Measurements from ENCODE around the gene MR1. TPM values are rescaled to one million over a fixed set of nuclear protein-coding genes. Genes with fewer than 3 reads are reported as not detected.

Gene MR1
- total RNA-seq, 1 experiment from 2014 or later = 18.6 TPM

- no peak overlapping the region for H3K4me3 ChIP-seq
Observed at GRCh38 chr1:181095260-181095659, 61.5 kb downstream of the MR1 start.

GRCh38 chr1:181095763-181096184, 62.0 kb downstream of the MR1 start:
- H3K9me3 ChIP-seq (replicated peaks) = no peaks in the 10 kb centered on the region
- peaks cover 91% of the 10 kb centered on the region for H3K4me1 ChIP-seq (replicated peaks)
- H3K27me3 ChIP-seq (replicated peaks) = no peaks in the 10 kb centered on the region
- H3K27ac ChIP-seq = 0 out of 2 replicates have a peak overlapping the region, but pooled peaks have one; percentile 7
- no peak overlapping the region for H3K4me3 ChIP-seq
- peaks cover 49% of the 10 kb centered on the region for H3K36me3 ChIP-seq
- no peak for DNase-seq (ENCODE audit: low read depth in 1 of 2, low spot score in 2 of 2)

More at GRCh38 chr1:181095260-181095659, 61.5 kb downstream of the MR1 start:
- H3K4me1 ChIP-seq (replicated peaks) = peaks cover 86% of the 10 kb centered on the region
- peaks cover 54% of the 10 kb centered on the region for H3K36me3 ChIP-seq
- H3K27ac ChIP-seq = no peak overlapping the region
- DNase-seq (ENCODE audit: low read depth in 1 of 2, low spot score in 2 of 2) = no peak
- no peaks in the 10 kb centered on the region for H3K27me3 ChIP-seq (replicated peaks)
- no peaks in the 10 kb centered on the region for H3K9me3 ChIP-seq (replicated peaks)

DNA sequence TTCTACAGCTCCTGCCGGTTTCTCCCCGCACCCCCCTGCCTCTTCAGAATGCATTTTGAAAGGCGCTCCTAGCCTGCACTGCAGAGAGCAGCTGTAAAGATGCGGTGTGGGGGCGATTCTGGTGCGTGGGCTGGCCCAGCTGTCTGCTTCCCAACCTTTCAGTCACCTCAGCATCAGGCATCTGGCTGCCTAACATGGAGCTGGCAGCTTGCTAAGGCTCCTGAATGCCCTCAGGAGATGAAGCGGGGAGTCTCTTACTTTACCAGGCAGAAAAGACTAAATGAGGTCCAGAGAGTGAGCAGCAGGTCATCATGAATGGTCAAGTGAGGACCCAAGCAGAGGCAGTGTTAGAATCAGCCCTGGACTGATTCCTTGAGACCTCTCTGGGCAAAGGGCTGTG, 63.5 kb downstream of the MR1 start:
- H3K4me3 ChIP-seq = no peak overlapping the region
- no peaks in the 10 kb centered on the region for H3K27me3 ChIP-seq (replicated peaks)
- no peaks in the 10 kb centered on the region for H3K9me3 ChIP-seq (replicated peaks)
- no peak overlapping the region for H3K27ac ChIP-seq
- H3K4me1 ChIP-seq (replicated peaks) = peaks cover 96% of the 10 kb centered on the region
- DNase-seq (ENCODE audit: low read depth in 1 of 2, low spot score in 2 of 2) = peak in 1 of 2 experiments; percentile 36
- peaks cover 34% of the 10 kb centered on the region for H3K36me3 ChIP-seq

- Histone ChIP-seq H3K4me3 (no peak overlapping the region), H3K27ac (peak overlapping the region; percentile 75), H3K4me1 (replicated peaks) (peaks cover 92% of the 10 kb centered on the region), H3K9me3 (replicated peaks) (no peaks in the 10 kb centered on the region), H3K27me3 (replicated peaks) (no peaks in the 10 kb centered on the region), H3K36me3 (peaks cover 13% of the 10 kb centered on the region; the same call in 1 of the 2 replicates)
- DNase-seq (ENCODE audit: low read depth in 1 of 2, low spot score in 2 of 2) = no peak
Observed at GRCh38 chr1:181099152-181100014, 65.6 kb downstream of the MR1 start.

DNA sequence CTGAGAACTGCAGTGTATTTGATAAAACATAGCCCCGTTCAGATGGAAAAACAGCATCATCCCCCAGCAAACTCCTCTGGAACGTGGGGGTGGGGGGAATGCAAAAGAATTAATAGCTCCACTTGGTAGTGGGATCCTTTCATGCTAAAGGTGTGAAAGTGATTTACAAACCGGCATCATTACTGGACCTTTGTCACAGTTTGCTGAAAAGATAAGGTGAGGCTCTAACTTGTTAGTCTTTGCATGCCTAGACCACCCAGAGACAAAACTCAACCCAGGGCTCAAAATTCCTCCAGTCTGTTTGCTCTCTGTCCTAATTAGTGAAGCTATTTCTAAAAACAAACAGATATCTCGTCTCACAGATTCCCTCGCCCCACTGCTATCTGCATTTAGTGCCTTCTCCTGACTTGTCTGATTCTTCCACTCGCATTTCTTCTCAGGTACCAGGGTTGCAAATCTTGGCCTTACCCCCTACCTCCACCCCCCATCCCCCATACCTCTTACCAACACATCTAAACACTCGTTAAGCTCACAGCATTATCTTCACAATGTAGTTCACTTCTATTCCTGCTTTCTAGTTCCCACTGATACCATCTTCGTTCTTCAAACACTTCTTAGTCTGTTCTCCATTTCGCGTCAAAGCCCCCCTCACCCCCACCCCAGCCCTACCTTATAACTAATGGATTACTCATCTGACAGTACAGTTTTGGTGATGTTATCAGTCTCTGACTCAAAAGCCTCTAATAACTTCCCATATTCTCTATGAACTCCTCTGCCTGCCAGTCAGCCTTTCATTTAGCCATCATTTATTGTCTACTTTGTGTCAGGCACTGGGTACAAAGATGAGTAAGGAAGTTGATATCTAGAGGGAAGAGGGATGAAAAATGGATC, 66.5 kb downstream of the MR1 start:
- H3K27ac ChIP-seq = peak overlapping the region; percentile 75
- DNase-seq (ENCODE audit: low read depth in 1 of 2, low spot score in 2 of 2) = peak; percentile 52 to 73
- H3K27me3 ChIP-seq (replicated peaks) = no peaks in the 10 kb centered on the region
- H3K9me3 ChIP-seq (replicated peaks) = no peaks in the 10 kb centered on the region
- H3K4me1 ChIP-seq (replicated peaks) = peaks cover 90% of the 10 kb centered on the region
- H3K36me3 ChIP-seq = peaks cover 5% of the 10 kb centered on the region; the same call in 1 of the 2 replicates
- no peak overlapping the region for H3K4me3 ChIP-seq

GRCh38 chr1:181100934-181101333, 67.2 kb downstream of the MR1 start:
- Histone ChIP-seq H3K4me3 (no peak overlapping the region), H3K27ac (peak overlapping the region; percentile 75), H3K4me1 (replicated peaks) (peaks cover 89% of the 10 kb centered on the region), H3K36me3 (no peaks in the 10 kb centered on the region), H3K27me3 (replicated peaks) (no peaks in the 10 kb centered on the region), H3K9me3 (replicated peaks) (no peaks in the 10 kb centered on the region)
- DNase-seq (ENCODE audit: low read depth in 1 of 2, low spot score in 2 of 2) = no peak

GRCh38 chr1:181101581-181102226, 67.9 kb downstream of the MR1 start:
- no peaks in the 10 kb centered on the region for H3K9me3 ChIP-seq (replicated peaks)
- H3K4me3 ChIP-seq = no peak overlapping the region
- peaks cover 83% of the 10 kb centered on the region for H3K4me1 ChIP-seq (replicated peaks)

GRCh38 chr1:181102841-181103240, 69.1 kb downstream of the MR1 start:
- no peaks in the 10 kb centered on the region for H3K27me3 ChIP-seq (replicated peaks)
- H3K36me3 ChIP-seq = no peaks in the 10 kb centered on the region
- no peaks in the 10 kb centered on the region for H3K9me3 ChIP-seq (replicated peaks)
- H3K4me1 ChIP-seq (replicated peaks) = peaks cover 71% of the 10 kb centered on the region
- H3K4me3 ChIP-seq = no peak overlapping the region
- no peak for DNase-seq (ENCODE audit: low read depth in 1 of 2, low spot score in 2 of 2)
- no peak overlapping the region for H3K27ac ChIP-seq

More at GRCh38 chr1:181101581-181102226, 67.9 kb downstream of the MR1 start:
- H3K27me3 ChIP-seq (replicated peaks) = no peaks in the 10 kb centered on the region
- H3K36me3 ChIP-seq = no peaks in the 10 kb centered on the region
- peak overlapping the region; percentile 75 for H3K27ac ChIP-seq
- DNase-seq (ENCODE audit: low read depth in 1 of 2, low spot score in 2 of 2) = peak; percentile 68 to 73

DNA sequence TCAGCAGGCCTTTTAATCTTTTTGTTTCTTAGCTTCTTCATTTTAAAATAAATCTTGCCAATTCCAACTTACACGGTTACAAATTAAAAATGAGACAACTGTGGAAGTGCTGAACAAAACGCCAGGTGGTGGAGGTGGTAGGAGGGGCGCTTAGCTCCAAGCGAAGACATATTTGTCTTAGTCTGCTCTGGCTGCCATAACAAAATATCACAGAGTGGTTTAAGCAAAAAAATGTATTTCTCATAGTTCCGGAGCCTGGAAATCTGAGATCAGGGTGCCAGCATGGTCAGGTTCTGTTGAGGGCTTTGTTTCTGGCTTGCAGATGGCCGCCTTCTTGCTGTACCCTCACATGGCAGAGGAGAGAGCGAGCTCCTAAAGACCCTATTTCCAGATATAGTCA, 69.6 kb downstream of the MR1 start:
- Histone ChIP-seq H3K36me3 (no peaks in the 10 kb centered on the region), H3K27ac (no peak overlapping the region), H3K9me3 (replicated peaks) (no peaks in the 10 kb centered on the region), H3K4me1 (replicated peaks) (peaks cover 66% of the 10 kb centered on the region), H3K4me3 (no peak overlapping the region), H3K27me3 (replicated peaks) (no peaks in the 10 kb centered on the region)
- no peak for DNase-seq (ENCODE audit: low read depth in 1 of 2, low spot score in 2 of 2)

- peaks cover 60% of the 10 kb centered on the region for H3K4me1 ChIP-seq (replicated peaks)
- peak overlapping the region; percentile 71 for H3K27ac ChIP-seq
- no peaks in the 10 kb centered on the region for H3K36me3 ChIP-seq
- no peak for DNase-seq (ENCODE audit: low read depth in 1 of 2, low spot score in 2 of 2)
- H3K27me3 ChIP-seq (replicated peaks) = no peaks in the 10 kb centered on the region
- H3K9me3 ChIP-seq (replicated peaks) = no peaks in the 10 kb centered on the region
- peak overlapping the region; percentile 53 for H3K4me3 ChIP-seq
Observed at GRCh38 chr1:181104042-181104789, 70.4 kb downstream of the MR1 start.

DNA sequence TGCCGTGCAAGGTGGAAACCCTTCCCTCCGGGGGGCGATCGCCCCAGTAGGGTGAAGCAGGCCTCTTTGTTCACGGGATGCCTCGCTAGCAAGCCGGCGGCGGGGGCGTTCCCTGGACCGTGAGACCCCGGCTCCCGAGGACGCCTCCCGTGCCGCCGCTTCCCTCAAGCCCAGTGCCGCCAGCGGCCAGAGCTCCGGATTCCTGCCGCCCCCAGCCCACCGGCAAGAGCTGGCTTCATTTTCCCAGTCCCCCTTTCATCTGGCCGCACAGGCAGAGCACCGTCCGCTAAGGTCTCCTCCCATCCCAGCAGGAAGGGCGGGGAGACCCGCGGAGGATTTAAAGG, 71.0 kb downstream of the MR1 start:
- no peaks in the 10 kb centered on the region for H3K9me3 ChIP-seq (replicated peaks)
- no peaks in the 10 kb centered on the region for H3K36me3 ChIP-seq
- H3K4me1 ChIP-seq (replicated peaks) = peaks cover 55% of the 10 kb centered on the region
- H3K27me3 ChIP-seq (replicated peaks) = no peaks in the 10 kb centered on the region
- peak overlapping the region; percentile 71 for H3K27ac ChIP-seq
- peak in 1 of 2 experiments; percentile 64 for DNase-seq (ENCODE audit: low read depth in 1 of 2, low spot score in 2 of 2)
- peak overlapping the region; percentile 53 for H3K4me3 ChIP-seq

DNA sequence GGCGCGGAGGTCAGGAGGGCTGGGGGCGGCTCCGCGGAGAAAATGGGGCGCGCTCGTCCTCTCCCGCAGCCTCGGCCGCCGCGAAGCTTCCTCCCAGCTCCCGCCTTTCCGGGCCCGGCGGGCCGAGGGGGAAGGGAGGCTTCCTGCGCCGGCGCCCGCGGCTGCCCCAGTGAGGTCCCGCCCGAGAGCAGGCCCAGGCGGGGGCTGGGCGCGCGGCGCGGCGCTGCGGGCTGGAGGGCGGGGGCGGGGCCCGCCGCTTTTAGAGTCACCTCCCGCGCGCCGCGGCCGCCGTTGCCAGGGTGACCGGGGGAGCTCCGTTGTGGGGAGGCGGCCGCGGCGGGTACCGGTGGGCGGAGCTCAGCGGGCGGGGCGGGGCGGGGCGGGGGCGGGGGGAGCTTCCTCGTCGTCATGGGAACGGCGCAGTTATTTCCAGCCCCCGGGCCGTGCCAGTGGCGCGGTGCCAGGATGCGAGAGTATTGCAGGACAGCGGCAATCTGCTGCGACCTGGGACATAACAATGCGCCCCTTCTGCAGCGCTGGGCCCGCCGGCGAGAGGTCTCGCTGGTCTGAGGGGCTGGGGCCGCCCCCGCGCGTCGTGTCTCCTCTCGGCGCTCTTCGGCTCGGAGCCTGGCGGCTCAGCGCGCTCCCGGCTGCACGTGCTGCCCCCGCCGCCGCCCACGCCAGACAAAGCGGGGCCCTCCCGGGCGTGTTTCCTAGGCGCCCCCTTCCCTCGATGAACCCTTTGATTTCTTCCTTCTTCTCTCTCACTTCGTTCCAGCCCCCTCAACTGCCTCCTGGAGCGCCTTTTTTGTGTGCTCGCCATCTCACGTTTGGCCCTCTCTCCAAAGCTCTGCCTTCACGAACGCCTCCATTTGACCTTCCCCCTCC, 71.6 kb downstream of the MR1 start:
- H3K4me3 ChIP-seq = peak overlapping the region; percentile 53
- no peaks in the 10 kb centered on the region for H3K27me3 ChIP-seq (replicated peaks)
- H3K4me1 ChIP-seq (replicated peaks) = peaks cover 49% of the 10 kb centered on the region
- H3K9me3 ChIP-seq (replicated peaks) = no peaks in the 10 kb centered on the region
- DNase-seq (ENCODE audit: low read depth in 1 of 2, low spot score in 2 of 2) = peak; percentile 82 to 96
- peak overlapping the region; percentile 71 for H3K27ac ChIP-seq
- no peaks in the 10 kb centered on the region for H3K36me3 ChIP-seq
